Neural cell (in vitro differentiated cells): ENCODE measurements around the gene FOSL1. TPM values are rescaled to one million over a fixed set of nuclear protein-coding genes. Genes with fewer than 3 reads are reported as not detected.
A peak's percentile ranks its signal among the peaks of the same experiment; 100 is the strongest.
"Not testable (repeated sequence)": the region's sequence is repeated elsewhere in the genome, so short reads cannot be mapped to it uniquely, and the experiment has no call there.

ENCODE experiments used
- H2AFZ ChIP-seq: fragments of 200-600, 300-800 bp; sonication (generic), shearing (Covaris generic); 2 replicates; pipeline ENCODE4 v1.6.0; 2014; ENCODE audit warnings: low read depth, mild to moderate bottlenecking, antibody characterized with exemption, low read length, moderate library complexity
- H3F3A ChIP-seq: fragments of 200-600 bp; shearing (Covaris generic); 2 replicates; pipeline ENCODE4 v1.6.1; 2016; ENCODE audit warnings: mild to moderate bottlenecking, moderate library complexity, mixed read lengths, antibody characterized with exemption, low read length; ENCODE audit not compliant: insufficient read depth, poor library complexity, severe bottlenecking
- H3K27ac ChIP-seq: fragments of 200-600, 300-800 bp; sonication (generic), shearing (Covaris generic); 2 replicates; pipeline ENCODE4 v1.5.1; 2014; ENCODE audit warnings: mild to moderate bottlenecking, low read length, moderate library complexity
- H3K27me3 ChIP-seq: fragments of 300-800, 200-600 bp; sonication (generic), shearing (Covaris generic); 2 replicates; pipeline ENCODE4 v1.6.0; 2014; ENCODE audit warnings: mild to moderate bottlenecking, low read depth, low read length, moderate library complexity; ENCODE audit not compliant: insufficient read depth
- H3K36me3 ChIP-seq: fragments of 300-800, 200-600 bp; sonication (generic), shearing (Covaris generic); 2 replicates; pipeline ENCODE4 v1.5.1; 2014; ENCODE audit warnings: mild to moderate bottlenecking, antibody characterized with exemption, low read length, moderate library complexity; ENCODE audit not compliant: insufficient read depth
- H3K4me2 ChIP-seq: fragments of 300-800, 200-600 bp; sonication (generic), shearing (Covaris generic); 2 replicates; pipeline ENCODE4 v1.6.0; 2014; ENCODE audit warnings: mild to moderate bottlenecking, low read length
- H3K4me3 ChIP-seq: fragments of 300-800, 200-600 bp; sonication (generic), shearing (Covaris generic); 2 replicates; pipeline ENCODE4 v1.5.1; 2014; ENCODE audit warnings: mild to moderate bottlenecking, low read length, moderate library complexity
- H3K79me2 ChIP-seq: fragments of 200-600 bp; shearing (Covaris generic); replicated peaks from 2 replicates; pipeline ENCODE4 v1.6.0; 2014; ENCODE audit warnings: mild to moderate bottlenecking, low read length, moderate library complexity; ENCODE audit not compliant: insufficient read depth
- H3K9ac ChIP-seq: fragments of 300-800, 200-600 bp; sonication (generic), shearing (Covaris generic); 2 replicates; pipeline ENCODE4 v1.6.1; 2016; ENCODE audit warnings: mild to moderate bottlenecking, low read length, mixed read lengths
- H3K9me2 ChIP-seq: fragments of 200-600 bp; shearing (Covaris generic); 2 replicates; pipeline ENCODE4 v1.6.1; 2016; ENCODE audit warnings: mild to moderate bottlenecking, low read length, mixed read lengths; ENCODE audit not compliant: insufficient read depth
- H3K9me3 ChIP-seq: fragments of 200-600, 300-800 bp; sonication (generic), shearing (Covaris generic); 2 replicates; pipeline ENCODE4 v1.6.1; 2016; ENCODE audit warnings: mild to moderate bottlenecking, mixed run types, low read length, moderate library complexity, mixed read lengths
- H4K20me1 ChIP-seq: fragments of 200-600 bp; shearing (Covaris generic); 2 replicates; pipeline ENCODE4 v1.6.1; 2016; ENCODE audit warnings: mild to moderate bottlenecking, mixed run types; ENCODE audit not compliant: insufficient read depth
- EZH2 ChIP-seq: fragments of 200-600, 300-800 bp; shearing (Covaris generic), sonication (generic); IDR thresholded peaks from 2 replicates; pipeline ENCODE4 v1.6.1; 2014; ENCODE audit warnings: antibody characterized with exemption, low read length, borderline replicate concordance, mild to moderate bottlenecking; ENCODE audit not compliant: insufficient read depth, poor library complexity, severe bottlenecking
- MXI1 ChIP-seq: fragments of 450-650 bp; conservative IDR thresholded peaks from 2 replicates; pipeline ENCODE4 v1.6.1; 2014; ENCODE audit warnings: antibody characterized with exemption, mild to moderate bottlenecking; ENCODE audit not compliant: poor library complexity, severe bottlenecking
- POLR2AphosphoS5 ChIP-seq: IDR thresholded peaks from 2 replicates; pipeline ENCODE4 v1.6.1; 2012
- polyA plus RNA-seq: library from polyadenylated mRNA; depleted of rRNA; stranded (reverse); fragments of >200 nt; gene quantifications from 2 replicates; pipeline ENCODE4 v1.2.3, GENCODE V29; 2014
- TF ChIP-seq, protein P1 (sequence below): fragments of 450-650 bp; IDR thresholded peaks from 2 replicates; pipeline ENCODE4 v1.5.1; 2014; ENCODE audit warnings: antibody characterized with exemption, mild to moderate bottlenecking, moderate library complexity; ENCODE audit not compliant: poor library complexity, severe bottlenecking

The FOSL1 gene
- polyA plus RNA-seq, 1 donor from 2014 or later, result not detected

DNA sequence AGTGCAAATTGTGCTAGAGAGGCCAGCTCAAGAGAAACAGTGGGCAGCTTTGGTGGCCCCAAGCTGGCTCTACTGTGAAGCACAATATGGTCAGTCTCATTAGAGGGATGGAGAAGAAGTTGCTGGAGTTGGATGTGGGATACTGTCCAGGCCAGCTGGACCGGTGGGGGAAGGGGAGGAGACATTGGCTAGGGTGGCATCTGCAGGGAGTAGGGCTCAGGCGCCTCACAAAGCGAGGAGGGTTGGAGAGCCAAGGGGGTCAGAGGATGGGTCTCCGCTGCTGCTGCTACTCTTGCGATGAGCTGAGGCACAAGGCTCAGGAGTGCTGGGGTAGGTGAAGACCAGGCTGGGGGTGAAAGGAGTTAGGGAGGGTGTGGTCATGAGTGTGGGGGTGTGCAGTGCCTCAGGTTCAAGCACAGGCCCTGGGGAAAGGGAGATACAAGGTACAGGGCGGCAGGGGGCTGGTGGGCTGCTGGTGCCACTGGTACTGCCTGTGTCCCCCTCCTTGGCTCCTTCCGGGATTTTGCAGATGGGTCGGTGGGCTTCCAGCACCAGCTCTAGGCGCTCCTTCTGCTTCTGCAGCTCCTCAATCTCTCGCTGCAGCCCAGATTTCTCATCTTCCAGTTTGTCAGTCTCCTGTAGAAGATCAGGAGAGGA lies 7.4 kb downstream of the FOSL1 start:
- H3K79me2 ChIP-seq, result no peaks in the 10 kb centered on the region
- no peaks in the 10 kb centered on the region for H3K36me3 ChIP-seq
- H2AFZ ChIP-seq, result no peak overlapping the region
- no peak overlapping the region for H3K27ac ChIP-seq
- no peak overlapping the region for H3K4me2 ChIP-seq
- no peaks in the 10 kb centered on the region for H4K20me1 ChIP-seq
- H3F3A ChIP-seq, result peaks cover 4% of the 10 kb centered on the region
- H3K4me3 ChIP-seq, result peak overlapping the region; percentile 85
- peaks cover 5% of the 10 kb centered on the region for H3K27me3 ChIP-seq
- no peaks in the 10 kb centered on the region for H3K9me3 ChIP-seq
- no peak for TF ChIP-seq EZH2
- TF ChIP-seq, protein P1, sequence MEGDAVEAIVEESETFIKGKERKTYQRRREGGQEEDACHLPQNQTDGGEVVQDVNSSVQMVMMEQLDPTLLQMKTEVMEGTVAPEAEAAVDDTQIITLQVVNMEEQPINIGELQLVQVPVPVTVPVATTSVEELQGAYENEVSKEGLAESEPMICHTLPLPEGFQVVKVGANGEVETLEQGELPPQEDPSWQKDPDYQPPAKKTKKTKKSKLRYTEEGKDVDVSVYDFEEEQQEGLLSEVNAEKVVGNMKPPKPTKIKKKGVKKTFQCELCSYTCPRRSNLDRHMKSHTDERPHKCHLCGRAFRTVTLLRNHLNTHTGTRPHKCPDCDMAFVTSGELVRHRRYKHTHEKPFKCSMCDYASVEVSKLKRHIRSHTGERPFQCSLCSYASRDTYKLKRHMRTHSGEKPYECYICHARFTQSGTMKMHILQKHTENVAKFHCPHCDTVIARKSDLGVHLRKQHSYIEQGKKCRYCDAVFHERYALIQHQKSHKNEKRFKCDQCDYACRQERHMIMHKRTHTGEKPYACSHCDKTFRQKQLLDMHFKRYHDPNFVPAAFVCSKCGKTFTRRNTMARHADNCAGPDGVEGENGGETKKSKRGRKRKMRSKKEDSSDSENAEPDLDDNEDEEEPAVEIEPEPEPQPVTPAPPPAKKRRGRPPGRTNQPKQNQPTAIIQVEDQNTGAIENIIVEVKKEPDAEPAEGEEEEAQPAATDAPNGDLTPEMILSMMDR, result no peak
- no peak overlapping the region for H3K9ac ChIP-seq
- H3K9me2 ChIP-seq, result no peaks in the 10 kb centered on the region

DNA sequence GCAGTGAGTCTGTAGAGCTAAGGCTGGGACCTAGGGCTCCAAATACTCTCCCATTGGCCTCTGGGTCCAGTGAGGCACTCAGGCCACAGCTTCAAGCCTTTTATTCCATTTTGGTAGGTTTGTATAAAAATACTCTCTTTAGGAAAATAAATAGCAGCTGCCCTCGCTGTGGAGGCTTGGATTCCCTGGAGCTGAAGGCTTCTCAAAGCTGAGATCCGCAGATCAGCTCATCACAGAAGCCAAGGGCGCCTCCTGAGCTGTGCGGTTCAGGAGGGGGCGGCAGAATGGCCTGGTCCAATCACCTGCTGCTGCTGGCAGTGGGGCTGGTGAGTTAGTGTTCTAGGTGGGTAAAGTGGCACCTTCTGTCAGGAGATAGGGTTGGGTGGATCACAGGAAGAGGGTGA lies 8.0 kb downstream of the FOSL1 start:
- Histone ChIP-seq H3K9ac (peak overlapping the region; percentile 90), H3K4me3 (peak overlapping the region; percentile 85)
- not testable (repeated sequence) for H3K79me2 ChIP-seq, H3K9me3 ChIP-seq, H2AFZ ChIP-seq, H3K36me3 ChIP-seq, H4K20me1 ChIP-seq, H3K27ac ChIP-seq, H3F3A ChIP-seq, H3K9me2 ChIP-seq, H3K27me3 ChIP-seq, H3K4me2 ChIP-seq

DNA sequence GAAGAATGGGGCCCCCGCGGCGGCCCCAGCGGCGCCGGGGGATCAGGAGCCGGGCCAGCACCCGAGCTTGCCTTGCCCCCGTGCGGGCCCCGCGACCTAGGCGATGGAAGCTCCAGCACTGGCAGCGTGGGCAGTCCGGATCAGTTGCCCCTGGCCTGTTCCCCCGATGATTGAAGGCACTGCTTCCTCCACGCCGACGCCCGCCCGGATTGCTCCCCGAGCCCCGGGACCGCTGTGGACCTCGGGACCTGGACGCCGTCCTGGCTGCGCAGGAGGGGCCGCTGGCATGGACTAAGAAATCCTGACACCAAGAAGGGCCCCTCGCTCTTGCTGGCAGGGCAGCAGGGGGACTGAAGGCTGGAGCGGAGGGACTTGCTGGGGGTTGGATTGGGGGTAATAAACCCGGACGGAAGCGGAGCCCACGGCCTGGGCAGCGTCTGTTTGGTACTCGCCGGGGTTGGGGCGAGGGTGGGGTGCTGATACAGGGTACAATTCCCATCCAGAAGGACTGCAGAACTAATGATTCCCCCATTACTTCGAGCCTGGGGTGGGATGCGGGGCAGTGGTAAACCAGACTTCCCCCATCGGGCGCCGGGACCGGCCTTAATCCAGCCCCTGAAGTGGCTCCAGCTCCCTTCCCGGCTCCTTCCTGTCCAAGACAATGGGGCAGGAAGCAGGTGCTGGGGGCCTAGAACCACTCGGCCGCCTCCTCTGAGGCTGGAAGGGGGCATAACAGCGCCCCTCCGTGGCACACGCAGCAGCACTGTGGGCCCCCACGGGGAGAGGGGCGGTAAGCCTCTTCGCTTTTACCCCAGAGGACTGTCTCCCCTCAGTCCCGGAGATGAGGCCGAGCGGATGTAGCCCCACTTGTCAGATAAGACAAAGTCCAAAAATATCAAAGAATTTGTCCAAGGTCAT lies 8.7 kb downstream of the FOSL1 start:
- Histone ChIP-seq H3K27me3 (no peaks in the 10 kb centered on the region), H4K20me1 (no peaks in the 10 kb centered on the region), H3K9me2 (no peaks in the 10 kb centered on the region), H3K9ac (peak overlapping the region; percentile 90), H3K9me3 (no peaks in the 10 kb centered on the region), H3K4me2 (peak overlapping the region; percentile 84), H3K4me3 (peak overlapping the region; percentile 85), H3K79me2 (peaks cover 5% of the 10 kb centered on the region), H3F3A (peaks cover 4% of the 10 kb centered on the region), H3K27ac (peak overlapping the region; percentile 83), H2AFZ (no peak overlapping the region), H3K36me3 (no peaks in the 10 kb centered on the region)
- TF ChIP-seq MXI1 (no peak), POLR2AphosphoS5 (no peak)
- TF ChIP-seq, protein P1, result peak; percentile 51
